GM21367 (cell line): ENCODE results near the gene GALNT12.

Source experiments
- ATAC-seq: cut with Tn5 transposase; IDR thresholded peaks from one replicate; pipeline ENCODE4 v1.9.1; 2021; ENCODE audit not compliant: unreplicated experiment

GALNT12 gene

DNA sequence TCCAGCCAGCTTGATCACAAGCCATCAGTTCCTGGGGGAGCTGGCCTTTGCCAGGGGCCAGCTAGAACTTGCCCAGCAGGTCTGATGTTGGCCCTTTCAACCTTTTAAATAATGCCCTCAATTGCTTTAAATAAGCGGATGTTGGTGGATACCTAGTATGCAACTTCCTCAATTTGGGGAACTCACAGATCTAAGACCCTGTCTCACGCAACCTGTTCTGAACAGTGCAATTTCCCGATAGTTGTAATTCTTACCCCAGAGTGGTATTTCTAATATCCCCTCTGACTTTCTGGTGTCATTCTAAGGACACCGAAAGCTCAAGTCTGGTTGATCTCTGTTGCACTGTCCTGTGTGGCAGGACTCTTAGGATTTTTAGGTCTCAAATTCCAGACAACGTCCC is 23.1 kb downstream of the GALNT12 start:
- ATAC-seq = no peak

DNA sequence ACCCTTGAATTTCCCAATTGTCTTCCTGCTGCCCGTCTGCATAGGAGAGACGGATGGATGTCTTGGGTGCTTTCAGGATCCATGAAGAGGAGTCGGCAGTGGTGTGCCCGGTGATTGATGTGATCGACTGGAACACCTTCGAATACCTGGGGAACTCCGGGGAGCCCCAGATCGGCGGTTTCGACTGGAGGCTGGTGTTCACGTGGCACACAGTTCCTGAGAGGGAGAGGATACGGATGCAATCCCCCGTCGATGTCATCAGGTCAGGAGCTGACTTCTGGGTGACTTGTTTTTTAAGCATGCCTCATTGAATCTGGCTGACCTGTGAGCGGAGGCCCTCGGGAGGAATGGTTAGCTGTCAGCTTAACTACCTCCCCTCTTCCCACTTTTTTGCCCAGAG is 24.2 kb downstream of the GALNT12 start:
- ATAC-seq = no peak

DNA sequence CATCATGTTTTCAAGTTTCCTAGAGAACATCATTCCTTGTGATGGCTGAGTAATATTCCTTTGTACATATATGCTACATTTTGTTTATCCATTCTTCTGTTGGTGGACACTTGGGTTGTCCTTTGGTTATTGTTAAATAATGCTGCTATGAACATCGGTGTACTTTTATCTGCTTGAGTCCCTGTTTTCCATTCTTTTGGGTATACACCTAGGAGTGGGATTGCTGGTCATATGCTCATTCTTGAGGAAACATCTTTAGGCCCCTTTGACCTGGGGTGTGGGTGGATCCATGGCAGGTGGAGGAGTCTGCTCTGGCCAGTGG is 25.3 kb downstream of the GALNT12 start:
- no peak for ATAC-seq

DNA sequence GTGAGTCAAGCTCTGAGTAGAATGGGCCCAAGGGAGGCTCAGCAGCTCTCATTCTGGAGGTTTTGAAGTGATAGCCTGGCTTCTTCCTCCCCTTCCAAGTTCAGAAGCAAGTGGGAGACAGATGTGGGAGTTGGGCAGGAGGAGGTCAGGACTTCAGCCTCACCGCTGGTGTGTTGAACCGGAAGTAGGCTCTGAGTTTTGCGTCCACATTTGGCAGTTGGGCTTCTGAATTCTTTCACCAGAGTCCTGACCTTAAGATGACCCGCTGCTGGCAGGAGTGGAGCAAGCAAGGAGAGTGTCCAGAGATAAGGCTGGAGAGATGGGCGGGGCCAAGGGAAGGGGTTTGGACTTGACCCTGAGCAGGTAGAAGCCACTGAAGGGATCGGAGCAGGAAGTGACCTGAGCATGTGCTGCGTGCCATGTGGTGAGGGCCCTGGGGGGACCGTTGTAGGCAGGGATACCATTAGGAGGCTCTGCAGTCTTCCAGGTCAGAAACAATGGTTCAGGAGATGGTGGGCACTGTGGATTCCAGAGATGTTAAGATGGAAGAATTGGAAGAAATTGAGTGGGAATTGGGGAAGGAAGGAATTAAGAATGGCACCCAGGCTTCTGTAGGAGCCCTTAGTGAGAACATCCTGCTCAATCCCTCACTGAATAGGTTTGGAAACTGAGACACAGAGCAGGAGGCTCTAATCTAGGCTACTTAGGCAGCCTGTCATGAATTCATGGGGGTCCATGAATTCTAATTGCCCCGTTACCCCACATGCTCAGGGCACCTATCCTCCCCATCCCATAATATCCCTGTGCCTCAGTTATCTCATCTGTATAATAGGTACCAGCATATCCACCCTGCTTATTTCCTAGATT is 25.9 kb downstream of the GALNT12 start:
- ATAC-seq = no peak

DNA sequence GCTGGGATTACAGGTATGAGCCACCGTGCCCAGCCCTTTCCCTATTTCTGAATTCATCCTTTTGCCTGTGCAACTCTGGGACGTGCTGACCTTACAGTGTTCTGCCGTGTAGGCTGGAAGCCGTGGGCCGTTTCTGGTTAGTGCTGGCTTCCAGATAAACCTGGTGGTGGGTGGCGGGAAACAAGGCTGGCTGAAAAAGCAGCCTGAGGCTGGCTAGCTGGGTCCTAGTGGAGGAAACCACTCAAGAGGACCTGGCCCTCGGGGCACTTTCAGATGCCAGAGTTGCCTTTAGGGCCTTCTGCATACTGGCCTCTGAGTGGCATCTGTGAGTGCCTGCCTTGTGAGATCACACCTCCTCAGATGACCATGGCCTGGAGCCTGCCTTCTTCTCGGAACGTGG is 26.9 kb downstream of the GALNT12 start:
- ATAC-seq = no peak

DNA sequence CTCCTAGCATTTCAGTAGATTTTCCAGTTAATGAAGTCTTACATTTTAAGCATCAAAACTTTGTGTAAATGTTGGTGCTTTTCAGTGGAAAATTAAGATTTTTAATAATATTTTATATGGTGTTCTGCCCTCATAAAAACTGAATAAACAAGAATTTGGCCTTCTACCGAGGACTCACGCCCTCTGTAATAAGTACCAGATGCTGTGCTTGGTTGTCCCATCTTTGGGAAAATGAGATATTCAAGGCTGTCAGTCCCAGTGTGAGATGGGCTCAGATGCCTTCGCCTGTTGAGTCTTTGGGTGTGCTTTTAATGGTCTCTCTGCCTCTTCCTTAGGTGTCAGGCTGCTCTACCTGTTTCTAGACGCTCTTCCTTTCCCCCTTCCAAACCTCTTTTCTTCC is 28.7 kb downstream of the GALNT12 start:
- no peak for ATAC-seq

- no peak for ATAC-seq
These were observed 30.0 kb downstream of the GALNT12 start for GRCh38 chr9:98837516-98837915.

DNA sequence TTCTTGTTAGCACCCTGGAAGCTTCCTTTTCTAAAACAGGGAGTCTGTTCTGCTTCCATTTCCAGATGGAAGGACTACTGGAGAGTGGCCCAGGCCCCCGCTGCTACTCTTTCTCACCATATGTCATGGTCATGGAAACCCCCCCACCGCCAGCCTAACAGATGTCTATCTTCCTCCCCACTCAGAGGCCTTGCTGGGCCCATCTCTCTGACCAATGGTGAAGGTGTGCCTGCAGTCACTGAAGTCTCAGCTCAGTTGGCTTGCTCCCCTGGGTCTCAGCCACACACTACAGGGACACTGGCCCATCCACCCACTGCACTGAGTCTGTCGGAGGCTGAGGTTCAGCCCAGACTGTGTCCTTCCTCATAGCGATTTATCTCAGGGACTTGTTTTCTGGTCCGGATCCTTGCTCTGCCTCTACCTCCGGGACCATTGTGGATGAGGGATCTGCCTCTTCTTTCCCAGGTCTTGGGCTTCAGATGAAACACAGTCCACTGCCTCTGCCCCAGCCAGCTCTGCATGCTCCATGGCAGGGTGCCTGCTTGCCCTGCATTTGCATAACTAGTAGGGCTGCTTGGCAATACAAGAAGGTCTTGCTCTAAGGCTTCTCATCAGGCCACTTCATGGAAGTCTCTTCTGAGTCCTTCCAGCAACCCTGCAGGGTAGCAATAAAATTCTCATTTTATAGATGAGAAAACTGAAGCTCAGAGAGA is 30.8 kb downstream of the GALNT12 start:
- no peak for ATAC-seq

GRCh38 chr9:98838868-98839565 is 31.5 kb downstream of the GALNT12 start:
- ATAC-seq = no peak

- no peak for ATAC-seq
These were observed 32.3 kb downstream of the GALNT12 start for GRCh38 chr9:98839724-98840123.

DNA sequence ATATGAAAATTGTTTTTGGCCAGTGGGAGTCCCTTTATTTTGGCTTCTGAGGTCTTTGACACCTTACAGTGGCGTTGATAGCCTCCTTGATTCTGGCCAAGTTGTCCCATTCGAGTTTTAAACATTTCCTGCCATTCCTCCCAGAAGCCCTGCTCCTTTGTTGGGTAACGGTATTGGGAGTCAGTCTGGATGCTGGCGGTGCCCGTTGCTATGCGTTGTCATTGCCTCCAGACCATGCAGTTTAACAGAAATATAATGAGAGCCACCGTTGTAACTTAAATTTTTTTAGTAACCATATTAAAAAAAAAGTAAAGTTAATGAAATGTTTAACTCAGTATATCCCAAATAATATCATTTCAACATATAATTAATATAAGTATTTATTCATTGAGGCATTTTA is 35.0 kb downstream of the GALNT12 start:
- ATAC-seq = no peak

GRCh38 chr9:98846081-98846480 is 38.6 kb downstream of the GALNT12 start:
- no peak for ATAC-seq

- no peak for ATAC-seq
These were observed 39.4 kb downstream of the GALNT12 start for GRCh38 chr9:98846879-98847278.

GRCh38 chr9:98848450-98849149 is 41.1 kb downstream of the GALNT12 start:
- ATAC-seq = peak; percentile 84

DNA sequence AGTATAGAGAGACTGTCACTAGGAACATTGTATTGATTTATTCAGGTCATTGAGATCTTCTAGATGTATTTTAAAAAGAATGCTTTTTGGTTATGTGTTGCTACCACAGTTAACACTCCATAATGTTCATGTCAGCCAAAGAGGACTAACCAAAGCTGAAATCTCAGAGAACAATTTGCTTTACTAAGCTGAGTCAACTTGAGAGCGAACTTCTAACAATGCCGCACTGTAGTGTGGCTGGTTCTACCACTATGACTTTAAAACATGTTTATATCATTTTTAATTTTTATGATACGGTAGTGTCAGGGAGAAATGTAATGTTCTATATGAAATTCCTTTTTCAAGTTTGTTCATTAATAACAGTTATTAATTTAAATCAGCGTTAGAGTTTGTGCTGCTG is 42.1 kb downstream of the GALNT12 start:
- ATAC-seq = no peak

GRCh38 chr9:98850851-98851729 is 43.6 kb downstream of the GALNT12 start:
- no peak for ATAC-seq

- ATAC-seq = no peak
These were observed 44.4 kb downstream of the GALNT12 start for GRCh38 chr9:98851730-98852459.

DNA sequence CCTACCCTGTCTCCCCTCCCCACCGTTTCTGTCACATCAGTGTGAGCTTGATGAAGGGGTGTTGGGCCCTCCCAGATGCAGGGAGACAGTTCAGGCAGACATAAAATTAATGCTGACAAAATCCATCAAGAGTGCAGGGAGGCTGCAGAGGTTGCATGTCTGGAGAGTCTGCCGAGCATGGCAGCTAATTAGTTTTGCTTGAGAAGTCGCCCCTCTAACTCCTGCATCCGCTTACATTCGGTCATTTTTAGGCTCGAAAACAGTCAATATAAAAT is 44.9 kb downstream of the GALNT12 start:
- no peak for ATAC-seq

DNA sequence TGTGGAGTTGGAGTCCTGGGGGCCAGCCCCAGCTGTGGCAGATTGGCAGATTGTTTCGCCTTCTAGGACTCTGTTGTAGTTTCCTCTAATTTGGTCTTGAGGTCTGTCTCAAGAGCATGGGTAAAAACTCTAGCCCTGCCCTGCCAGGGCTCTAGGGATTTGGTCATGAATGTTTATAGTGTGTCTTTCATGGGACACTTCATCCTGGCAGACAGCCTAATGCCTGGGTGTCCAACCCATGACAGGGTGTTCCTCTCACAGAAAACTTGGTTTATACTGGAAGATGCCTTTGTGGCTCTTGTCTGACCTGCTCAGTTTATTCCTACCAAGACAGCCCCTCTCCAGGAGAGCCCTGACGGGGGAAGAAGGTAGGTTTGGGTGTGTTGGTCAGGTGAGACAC is 45.5 kb downstream of the GALNT12 start:
- ATAC-seq = no peak

GRCh38 chr9:98854266-98854665 is 46.8 kb downstream of the GALNT12 start:
- no peak for ATAC-seq
